Right lobe of liver (tissue), 4 donors: ENCODE results near the gene TNFRSF1B.

Experiments used
- POLR2A ChIP-seq: fragments of 450-650 bp; IDR thresholded peaks from one replicate; pipeline ENCODE4 v1.6.1; 2017; ENCODE audit warnings: antibody characterized with exemption, mild to moderate bottlenecking
- TF ChIP-seq, protein P1 (sequence below), 4 donors: fragments of 200-600 bp in 3 of 4; fragments of 450-650 bp in 1 of 4; IDR thresholded peaks; one replicate each; pipeline versions ENCODE4 v1.5.1 to v1.8.0; 2016 to 2022; ENCODE audit warnings: antibody characterized with exemption in 4 of 4, mild to moderate bottlenecking in 2 of 4
- donor health status: DM: no; HTN: no; CAD: no.
- donor health status: DM: no; HTN: no; CAD: no.
- donor health status: DM: no; HTN: yes; CAD: no.

DNA sequence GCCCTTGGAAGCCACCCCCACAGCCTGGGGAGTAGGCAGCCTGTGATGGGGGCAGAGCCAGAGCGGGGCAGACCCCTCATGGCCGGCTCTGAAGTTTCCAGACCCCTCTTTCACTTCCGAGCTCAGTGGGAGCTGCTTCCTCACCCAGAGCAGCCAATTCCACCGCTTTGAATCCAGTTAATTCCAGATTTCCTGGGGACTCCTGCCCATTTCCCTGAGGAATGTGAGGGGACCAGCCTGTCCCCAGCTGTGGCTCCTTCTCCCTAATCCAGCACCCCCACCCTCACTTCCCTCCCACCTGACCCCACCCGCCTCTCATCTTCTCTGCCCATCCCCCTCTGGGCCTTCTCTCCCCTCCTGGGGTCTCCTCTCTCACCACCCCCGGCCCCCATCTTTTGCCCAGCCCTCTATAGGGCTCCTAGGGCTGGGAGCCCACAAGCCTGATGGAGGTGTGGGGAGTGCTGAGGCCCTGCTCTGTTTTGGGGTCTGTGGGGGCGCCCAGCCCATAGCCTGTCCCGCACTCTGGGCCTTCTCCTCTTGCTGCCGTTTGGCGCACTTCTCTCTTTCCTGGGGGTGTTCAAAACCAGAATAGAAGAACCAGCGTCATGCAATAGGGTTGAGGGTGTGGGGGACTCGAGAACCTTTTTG is 26.2 kb upstream of the TNFRSF1B start:
- no peak for TF ChIP-seq POLR2A
- TF ChIP-seq, protein P1, sequence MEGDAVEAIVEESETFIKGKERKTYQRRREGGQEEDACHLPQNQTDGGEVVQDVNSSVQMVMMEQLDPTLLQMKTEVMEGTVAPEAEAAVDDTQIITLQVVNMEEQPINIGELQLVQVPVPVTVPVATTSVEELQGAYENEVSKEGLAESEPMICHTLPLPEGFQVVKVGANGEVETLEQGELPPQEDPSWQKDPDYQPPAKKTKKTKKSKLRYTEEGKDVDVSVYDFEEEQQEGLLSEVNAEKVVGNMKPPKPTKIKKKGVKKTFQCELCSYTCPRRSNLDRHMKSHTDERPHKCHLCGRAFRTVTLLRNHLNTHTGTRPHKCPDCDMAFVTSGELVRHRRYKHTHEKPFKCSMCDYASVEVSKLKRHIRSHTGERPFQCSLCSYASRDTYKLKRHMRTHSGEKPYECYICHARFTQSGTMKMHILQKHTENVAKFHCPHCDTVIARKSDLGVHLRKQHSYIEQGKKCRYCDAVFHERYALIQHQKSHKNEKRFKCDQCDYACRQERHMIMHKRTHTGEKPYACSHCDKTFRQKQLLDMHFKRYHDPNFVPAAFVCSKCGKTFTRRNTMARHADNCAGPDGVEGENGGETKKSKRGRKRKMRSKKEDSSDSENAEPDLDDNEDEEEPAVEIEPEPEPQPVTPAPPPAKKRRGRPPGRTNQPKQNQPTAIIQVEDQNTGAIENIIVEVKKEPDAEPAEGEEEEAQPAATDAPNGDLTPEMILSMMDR (IDR thresholded peaks at IDR 0.05) = no peak
